ENCODE measurements around the gene NUDT15. TPM values are rescaled to one million over a fixed set of nuclear protein-coding genes. Genes with fewer than 3 reads are reported as not detected.

The NUDT15 gene
- total RNA-seq, 4 donors from 2014 or later: 1.8 to 22.9 (median 7.3) TPM

GRCh38 chr13:48069573-48069972, 32.0 kb downstream of the NUDT15 start:
- no peaks in the 10 kb centered on the region for H3K4me1 ChIP-seq
- peaks cover 0 to 25% of the 10 kb centered on the region in 2 donors for H3K9me3 ChIP-seq
- H3K27me3 ChIP-seq: no peaks in the 10 kb centered on the region
- intact Hi-C loops (cut with DNase I; ENCODE audit: low total_unique reads): no loop called here
- H3K27ac ChIP-seq: no peak overlapping the region
- H3K4me3 ChIP-seq: no peak overlapping the region
- DNase-seq: no peak
- H3K36me3 ChIP-seq: no peaks in the 10 kb centered on the region
- no peak for TF ChIP-seq POLR2A (IDR thresholded peaks at IDR 0.05)
- TF ChIP-seq CTCF (IDR thresholded peaks at IDR 0.05): no peak

- Histone ChIP-seq H3K4me1 (no peaks in the 10 kb centered on the region), H3K4me3 (no peak overlapping the region), H3K9me3 (peaks cover 0 to 25% of the 10 kb centered on the region in 2 donors), H3K27ac (no peak overlapping the region), H3K27me3 (no peaks in the 10 kb centered on the region), H3K36me3 (no peaks in the 10 kb centered on the region)
- DNase-seq: no peak
- intact Hi-C loops (cut with DNase I; ENCODE audit: low total_unique reads): no loop called here
- TF ChIP-seq CTCF (IDR thresholded peaks at IDR 0.05) (no peak), POLR2A (IDR thresholded peaks at IDR 0.05) (no peak)
Observed at GRCh38 chr13:48070942-48071341, 33.4 kb downstream of the NUDT15 start.

- H3K27me3 ChIP-seq: no peaks in the 10 kb centered on the region
- intact Hi-C loops (cut with DNase I; ENCODE audit: low total_unique reads): no loop called here
- TF ChIP-seq POLR2A (IDR thresholded peaks at IDR 0.05) (no peak), CTCF (IDR thresholded peaks at IDR 0.05) (no peak)
- no peaks in the 10 kb centered on the region for H3K36me3 ChIP-seq
- peaks cover 0 to 25% of the 10 kb centered on the region in 2 donors for H3K9me3 ChIP-seq
- no peak overlapping the region for H3K4me3 ChIP-seq
- no peaks in the 10 kb centered on the region for H3K4me1 ChIP-seq
- H3K27ac ChIP-seq: no peak overlapping the region
- DNase-seq: no peak
Observed at GRCh38 chr13:48072304-48072703, 34.8 kb downstream of the NUDT15 start.

- H3K9me3 ChIP-seq: peaks cover 0 to 25% of the 10 kb centered on the region in 2 donors
- no peak overlapping the region for H3K4me3 ChIP-seq
- H3K27ac ChIP-seq: no peak overlapping the region
- no peaks in the 10 kb centered on the region for H3K4me1 ChIP-seq
- no peak for TF ChIP-seq CTCF (IDR thresholded peaks at IDR 0.05)
- no peaks in the 10 kb centered on the region for H3K36me3 ChIP-seq
- DNase-seq: no peak
- intact Hi-C loops (cut with DNase I; ENCODE audit: low total_unique reads): no loop called here
- H3K27me3 ChIP-seq: no peaks in the 10 kb centered on the region
Observed at GRCh38 chr13:48072787-48073186, 35.3 kb downstream of the NUDT15 start.

- Histone ChIP-seq H3K4me3 (no peak overlapping the region), H3K9me3 (peaks cover 0 to 17% of the 10 kb centered on the region in 2 donors), H3K36me3 (no peaks in the 10 kb centered on the region), H3K27me3 (no peaks in the 10 kb centered on the region), H3K27ac (no peak overlapping the region), H3K4me1 (no peaks in the 10 kb centered on the region)
- intact Hi-C loops (cut with DNase I; ENCODE audit: low total_unique reads): no loop called here
- no peak for TF ChIP-seq CTCF (IDR thresholded peaks at IDR 0.05)
- no peak for DNase-seq
Observed at GRCh38 chr13:48074006-48074405, 36.5 kb downstream of the NUDT15 start.

All from uterus (tissue), 4 donors.